Body of pancreas (tissue), 4 donors: ENCODE results near the gene SWI5. TPM values are rescaled to one million over a fixed set of nuclear protein-coding genes. Genes with fewer than 3 reads are reported as not detected.
A peak's percentile ranks its signal among the peaks of the same experiment; 100 is the strongest.

Source experiments
- ATAC-seq: fragments of 150-250 bp; one replicate; pipeline ENCODE4 v1.9.1; 2016
- DNase-seq, 4 donors: peaks; one replicate each; pipeline ENCODE4 v3.0.0-alpha.2; 2019
- H3K27ac ChIP-seq, 4 donors: fragments of 200-600 bp; sonication (generic); 1 replicate in 3 of 4; 2 replicates in 1 of 4; pipeline versions ENCODE4 v1.5.1 to v1.6.1; 2016 to 2019; ENCODE audit warnings: mild to moderate bottlenecking in 1 of 4, mixed read lengths in 1 of 4, moderate library complexity in 1 of 4
- H3K27me3 ChIP-seq, 2 donors: fragments of 200-600 bp; sonication (generic); one replicate each; pipeline ENCODE4 v1.6.0; 2016; ENCODE audit warnings: mild to moderate bottlenecking in 1 of 2
- H3K36me3 ChIP-seq, 2 donors: fragments of 200-600 bp; sonication (generic); replicated peaks in 1 of 2; 2 replicates each; pipeline ENCODE4 v1.5.1; 2016; ENCODE audit warnings: low read depth in 2 of 2; ENCODE audit not compliant: insufficient read depth in 1 of 2
- H3K4me1 ChIP-seq: fragments of 200-600 bp; sonication (generic); one replicate; pipeline ENCODE4 v1.6.0; 2016
- H3K4me3 ChIP-seq, 2 donors: fragments of 200-600 bp; sonication (generic); 1 replicate in 1 of 2; 2 replicates in 1 of 2; pipeline ENCODE4 v1.5.1; 2016 to 2019
- H3K9me3 ChIP-seq, 3 donors: fragments of 200-600 bp; sonication (generic); 1 replicate in 2 of 3; 2 replicates in 1 of 3; pipeline ENCODE4 v1.5.1; 2016
- POLR2A ChIP-seq, 3 donors: fragments of 450-650 bp; IDR thresholded peaks; one replicate each; pipeline ENCODE4 v1.6.1; 2016; ENCODE audit warnings: antibody characterized with exemption in 3 of 3, mild to moderate bottlenecking in 2 of 3
- WGBS, 2 donors: methylation state at CpG; one replicate each; pipeline ENCODE4 v1.1.5; 2017; 5-methylcytosine and 5-hydroxymethylcytosine counted together
- intact Hi-C: fragments of 100-400 bp; cut with DNase I; formaldehyde crosslinking; loops from one replicate; pipeline ENCODE4 v1.15.1; 2023
- total RNA-seq, 2 donors: library from RNA; depleted of rRNA; stranded (reverse); fragments of >200 nt; gene quantifications; one replicate each; pipeline ENCODE4 v1.1.0, GENCODE V29; 2016
- TF ChIP-seq, protein P1 (sequence below), 7 experiments: fragments of 450-650 bp in 4 of 7; fragments of 200-600 bp in 3 of 7; sonication (generic) in 3 of 7; IDR thresholded peaks; one replicate each; pipeline ENCODE4 v1.5.1; 2016 to 2019; ENCODE audit warnings: antibody characterized with exemption in 7 of 7

SWI5 gene
- total RNA-seq, 2 donors from 2014 or later: 14.5 to 20.1 TPM

DNA sequence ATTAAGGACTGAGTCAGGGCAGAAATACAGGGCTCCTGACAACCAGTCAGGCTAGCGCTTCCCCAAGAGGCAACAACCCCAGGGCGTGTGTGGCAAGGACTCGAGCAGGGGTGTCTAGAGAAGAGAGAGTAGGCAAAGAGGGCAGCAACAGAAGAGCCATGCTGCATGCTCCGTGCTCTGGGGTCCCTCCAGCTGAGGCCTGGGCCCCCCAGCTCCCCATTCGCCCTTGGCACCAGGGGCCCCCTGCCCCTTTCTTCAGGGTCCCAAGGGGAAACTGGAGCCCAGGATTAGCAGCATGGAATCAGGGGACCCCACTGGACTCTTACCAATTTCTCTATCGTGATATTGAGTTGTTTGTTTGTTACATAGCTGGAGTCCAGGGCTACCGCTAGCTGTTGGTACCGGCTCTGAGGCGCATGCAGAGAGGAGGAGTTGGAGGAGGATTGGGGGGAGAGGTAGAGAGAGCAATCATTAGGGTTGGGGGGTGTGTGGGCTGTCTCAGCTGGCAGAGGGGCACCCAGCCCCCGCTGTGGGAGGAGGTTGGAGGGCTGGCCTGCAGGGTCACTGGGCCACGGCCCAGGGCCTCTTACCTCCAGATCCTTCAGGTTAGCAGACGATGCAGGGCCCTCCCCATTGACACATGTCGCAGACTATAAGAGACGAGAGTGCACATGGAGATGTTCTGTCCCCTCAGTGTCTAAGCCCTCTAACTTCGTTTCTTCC, 9.0 kb upstream of the SWI5 start:
- intact Hi-C loops: no loop called here
- Histone ChIP-seq H3K27ac (no peak overlapping the region), H3K36me3 (peaks cover 0 to 17% of the 10 kb centered on the region in 2 donors), H3K9me3 (no peaks in the 10 kb centered on the region), H3K4me3 (no peak overlapping the region), H3K27me3 (no peaks in the 10 kb centered on the region), H3K4me1 (no peaks in the 10 kb centered on the region)
- WGBS, 2 donors: 82 to 88% methylated on average over 12 to 14 of the region's 15 CpGs
- TF ChIP-seq POLR2A (IDR thresholded peaks at IDR 0.05): no peak
- TF ChIP-seq, protein P1, sequence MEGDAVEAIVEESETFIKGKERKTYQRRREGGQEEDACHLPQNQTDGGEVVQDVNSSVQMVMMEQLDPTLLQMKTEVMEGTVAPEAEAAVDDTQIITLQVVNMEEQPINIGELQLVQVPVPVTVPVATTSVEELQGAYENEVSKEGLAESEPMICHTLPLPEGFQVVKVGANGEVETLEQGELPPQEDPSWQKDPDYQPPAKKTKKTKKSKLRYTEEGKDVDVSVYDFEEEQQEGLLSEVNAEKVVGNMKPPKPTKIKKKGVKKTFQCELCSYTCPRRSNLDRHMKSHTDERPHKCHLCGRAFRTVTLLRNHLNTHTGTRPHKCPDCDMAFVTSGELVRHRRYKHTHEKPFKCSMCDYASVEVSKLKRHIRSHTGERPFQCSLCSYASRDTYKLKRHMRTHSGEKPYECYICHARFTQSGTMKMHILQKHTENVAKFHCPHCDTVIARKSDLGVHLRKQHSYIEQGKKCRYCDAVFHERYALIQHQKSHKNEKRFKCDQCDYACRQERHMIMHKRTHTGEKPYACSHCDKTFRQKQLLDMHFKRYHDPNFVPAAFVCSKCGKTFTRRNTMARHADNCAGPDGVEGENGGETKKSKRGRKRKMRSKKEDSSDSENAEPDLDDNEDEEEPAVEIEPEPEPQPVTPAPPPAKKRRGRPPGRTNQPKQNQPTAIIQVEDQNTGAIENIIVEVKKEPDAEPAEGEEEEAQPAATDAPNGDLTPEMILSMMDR (IDR thresholded peaks at IDR 0.05): no peak
- DNase-seq: no peak
- ATAC-seq: no peak

DNA sequence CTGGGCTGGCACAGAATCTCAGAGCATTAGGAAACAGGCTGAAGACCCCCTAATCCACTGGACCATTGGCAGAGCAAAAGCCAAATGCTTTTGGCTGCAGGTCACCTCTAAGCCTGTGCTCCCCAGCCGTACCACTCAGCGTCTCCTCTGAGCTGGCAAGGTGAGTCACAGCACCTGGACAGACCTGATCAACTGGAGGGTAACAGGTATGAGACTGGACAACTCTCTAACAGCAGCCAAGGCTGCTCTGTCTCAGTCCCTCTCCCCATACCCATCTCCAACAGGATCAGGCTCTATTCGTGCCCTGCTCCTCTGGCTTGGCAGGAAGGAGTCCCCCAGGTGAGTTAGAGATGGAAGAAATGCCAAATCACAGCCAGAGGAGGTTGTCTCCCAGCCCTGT, 5.0 kb upstream of the SWI5 start:
- Histone ChIP-seq H3K4me3 (no peak overlapping the region), H3K27ac (no peak overlapping the region), H3K9me3 (no peaks in the 10 kb centered on the region), H3K4me1 (peaks cover 17% of the 10 kb centered on the region), H3K27me3 (no peaks in the 10 kb centered on the region), H3K36me3 (peaks cover 0 to 6% of the 10 kb centered on the region in 2 donors)
- DNase-seq (no peak), ATAC-seq (no peak)
- 64 to 78% methylated on average over 2 to 3 of the region's 3 CpGs for WGBS, 2 donors
- intact Hi-C loops: no loop called here
- TF ChIP-seq, protein P1 (IDR thresholded peaks at IDR 0.05): no peak
- no peak for TF ChIP-seq POLR2A (IDR thresholded peaks at IDR 0.05)

DNA sequence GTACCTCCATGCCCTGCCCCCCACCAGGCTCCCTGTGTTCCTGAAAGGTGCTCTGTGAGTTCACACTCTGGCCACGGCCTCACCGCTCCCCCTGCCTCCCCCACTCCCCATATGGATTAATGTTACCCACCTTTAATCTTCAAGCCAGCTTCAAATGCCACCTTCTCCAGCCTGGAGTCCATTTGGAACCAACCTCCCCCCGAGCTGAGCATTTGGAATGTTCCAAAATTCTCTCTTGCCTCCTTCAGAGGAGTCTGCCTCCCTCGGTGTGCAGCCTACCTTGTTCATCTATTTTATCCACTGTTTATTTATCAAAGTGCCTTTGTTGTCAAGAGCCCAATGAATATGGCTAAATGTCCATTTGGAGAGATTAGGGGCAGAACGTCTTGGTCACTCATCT, 4.6 kb upstream of the SWI5 start:
- WGBS, 2 donors: 72 to 77% methylated on average over 5 of the region's 5 CpGs
- ATAC-seq (no peak), DNase-seq (no peak)
- no peak overlapping the region for H3K27ac ChIP-seq
- H3K4me3 ChIP-seq: no peak overlapping the region
- no peaks in the 10 kb centered on the region for H3K27me3 ChIP-seq
- TF ChIP-seq POLR2A (IDR thresholded peaks at IDR 0.05): no peak
- TF ChIP-seq, protein P1 (IDR thresholded peaks at IDR 0.05): no peak
- peaks cover 0 to 6% of the 10 kb centered on the region in 2 donors for H3K36me3 ChIP-seq
- intact Hi-C loops: no loop called here
- no peaks in the 10 kb centered on the region for H3K9me3 ChIP-seq
- H3K4me1 ChIP-seq: peaks cover 18% of the 10 kb centered on the region

DNA sequence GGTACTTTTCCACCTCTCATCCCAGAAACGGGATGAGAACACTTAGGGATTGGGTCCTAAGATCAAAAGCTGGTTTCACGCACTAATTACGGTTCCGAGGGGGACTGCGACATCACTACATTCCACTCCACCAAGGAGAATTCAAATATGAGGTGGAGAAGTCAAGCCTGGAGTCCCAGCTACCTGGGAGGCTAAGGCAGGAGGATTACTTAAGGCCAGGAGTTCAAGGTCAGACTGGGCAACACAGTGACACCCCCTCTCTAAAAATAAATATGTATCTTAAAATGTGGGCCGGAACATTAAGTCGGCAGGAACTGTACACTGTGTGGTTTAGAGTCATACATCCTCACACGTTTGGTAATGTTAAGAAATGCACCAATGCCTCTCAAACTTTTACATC, 1.8 kb upstream of the SWI5 start:
- peak overlapping the region in 1 of 4 donors; percentile 86 for H3K27ac ChIP-seq
- H3K4me1 ChIP-seq: peaks cover 28% of the 10 kb centered on the region
- no peak for TF ChIP-seq POLR2A (IDR thresholded peaks at IDR 0.05)
- H3K27me3 ChIP-seq: no peaks in the 10 kb centered on the region
- H3K9me3 ChIP-seq: no peaks in the 10 kb centered on the region
- no peak for ATAC-seq
- intact Hi-C loops: no loop called here
- 49 to 54% methylated on average over 8 of the region's 8 CpGs for WGBS, 2 donors
- peaks cover 0 to 2% of the 10 kb centered on the region in 2 donors for H3K36me3 ChIP-seq
- DNase-seq: no peak
- no peak overlapping the region for H3K4me3 ChIP-seq

DNA sequence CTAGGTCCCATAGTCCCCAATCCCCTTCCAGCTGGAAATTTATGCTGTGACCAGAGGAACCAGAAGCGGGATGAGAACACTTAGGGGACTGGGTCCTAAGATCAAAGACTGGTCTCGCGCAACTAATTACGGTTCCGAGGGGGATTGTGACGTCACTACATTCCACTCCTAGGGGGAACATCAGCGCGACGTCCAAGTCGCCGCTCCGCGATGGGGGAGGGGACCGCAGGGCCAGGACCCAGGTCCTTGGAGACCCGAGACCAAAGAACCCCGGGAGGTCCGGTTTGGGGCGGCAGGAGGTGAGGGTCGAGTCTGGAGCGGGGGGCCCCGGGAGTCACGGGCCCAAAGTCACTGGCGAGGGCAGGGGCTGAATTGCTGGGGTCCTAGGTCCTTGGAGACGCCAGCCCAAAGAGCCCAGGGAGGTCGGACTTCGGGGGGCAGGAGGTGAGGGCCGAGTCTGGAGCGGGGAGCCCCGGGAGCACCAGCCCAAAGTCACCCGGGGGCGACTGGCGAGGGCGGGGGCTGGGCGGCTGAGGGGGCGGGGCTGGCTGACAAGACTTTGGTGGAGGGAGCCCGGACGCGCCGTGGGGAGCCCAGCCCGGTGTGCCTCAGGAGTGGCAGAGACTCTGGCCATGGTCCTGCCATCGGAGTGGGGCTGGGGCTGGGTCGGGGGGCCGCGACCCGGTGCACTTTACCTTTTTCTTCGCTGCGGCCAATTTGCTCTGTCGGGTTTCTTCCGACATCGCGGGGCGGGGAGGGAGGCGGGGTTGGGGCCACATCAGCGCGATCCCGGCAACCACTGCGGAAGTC, 673 bp upstream of the SWI5 start, which contains the start of gene GOLGA2:
TSS of gene GOLGA2 (minus strand) at position 810 of the 810 bp plus-strand sequence. CDS start at position 779, 31 bp downstream.
- Histone ChIP-seq H3K9me3 (no peaks in the 10 kb centered on the region), H3K4me3 (peak within 1 kb of the TSS; percentile 59 to 75), H3K27me3 (no peaks in the 10 kb centered on the region), H3K27ac (peak within 1 kb of the TSS; percentile 65 to 86 (median 72)), H3K4me1 (peaks cover 28% of the 10 kb centered on the region), H3K36me3 (peaks cover 0 to 2% of the 10 kb centered on the region in 2 donors)
- intact Hi-C loops: no loop called here
- no peak for TF ChIP-seq POLR2A (IDR thresholded peaks at IDR 0.05)
- TF ChIP-seq, protein P1 (IDR thresholded peaks at IDR 0.05): no peak
- 0% methylated on average over 13 to 38 of the region's 57 CpGs for WGBS, 2 donors
- peak; percentile 56 for ATAC-seq
- peak; percentile 34 to 48 (median 40) for DNase-seq
